ENCODE data around the gene GALNT10.

The GALNT10 gene

GRCh38 chr5:154369682-154370081, 179.1 kb downstream of the GALNT10 start:
- H3K4me1 ChIP-seq (ENCODE audit: control insufficient read depth in 2 of 2, insufficient read depth in 2 of 2, low read length in 2 of 2): no peaks in the 10 kb centered on the region
- H3K27ac ChIP-seq (ENCODE audit: low read depth in 2 of 2, low read length in 2 of 2): no peak overlapping the region

GRCh38 chr5:154370119-154370518, 179.6 kb downstream of the GALNT10 start:
- Histone ChIP-seq H3K27me3 (ENCODE audit: control insufficient read depth in 2 of 2, insufficient read depth in 2 of 2, low read length in 2 of 2) (no peaks in the 10 kb centered on the region), H3K9ac (ENCODE audit: low read depth in 1 of 2, low read length in 2 of 2) (no peak overlapping the region), H3K4me1 (ENCODE audit: control insufficient read depth in 2 of 2, insufficient read depth in 2 of 2, low read length in 2 of 2) (no peaks in the 10 kb centered on the region), H3K27ac (ENCODE audit: low read depth in 2 of 2, low read length in 2 of 2) (no peak overlapping the region), H3K9me3 (ENCODE audit: control insufficient read depth in 2 of 2, low read length in 2 of 2) (no peaks in the 10 kb centered on the region), H3K36me3 (ENCODE audit: control insufficient read depth in 2 of 2, insufficient read depth in 2 of 2, low read length in 2 of 2) (no peaks in the 10 kb centered on the region), H3K4me3 (ENCODE audit: low read length in 2 of 2) (no peak overlapping the region)

More at GRCh38 chr5:154369682-154370081, 179.1 kb downstream of the GALNT10 start:
- no peaks in the 10 kb centered on the region for H3K36me3 ChIP-seq (ENCODE audit: control insufficient read depth in 2 of 2, insufficient read depth in 2 of 2, low read length in 2 of 2)
- no peaks in the 10 kb centered on the region for H3K9me3 ChIP-seq (ENCODE audit: control insufficient read depth in 2 of 2, low read length in 2 of 2)
- no peak overlapping the region for H3K9ac ChIP-seq (ENCODE audit: low read depth in 1 of 2, low read length in 2 of 2)
- H3K27me3 ChIP-seq (ENCODE audit: control insufficient read depth in 2 of 2, insufficient read depth in 2 of 2, low read length in 2 of 2): no peaks in the 10 kb centered on the region
- H3K4me3 ChIP-seq (ENCODE audit: low read length in 2 of 2): no peak overlapping the region

- Histone ChIP-seq H3K36me3 (ENCODE audit: control insufficient read depth in 2 of 2, insufficient read depth in 2 of 2, low read length in 2 of 2) (peaks cover 1 to 4% of the 10 kb centered on the region in 2 donors), H3K27me3 (ENCODE audit: control insufficient read depth in 2 of 2, insufficient read depth in 2 of 2, low read length in 2 of 2) (no peaks in the 10 kb centered on the region), H3K4me3 (ENCODE audit: low read length in 2 of 2) (no peak overlapping the region), H3K9ac (ENCODE audit: low read depth in 1 of 2, low read length in 2 of 2) (no peak overlapping the region), H3K4me1 (ENCODE audit: control insufficient read depth in 2 of 2, insufficient read depth in 2 of 2, low read length in 2 of 2) (no peaks in the 10 kb centered on the region), H3K27ac (ENCODE audit: low read depth in 2 of 2, low read length in 2 of 2) (no peak overlapping the region), H3K9me3 (ENCODE audit: control insufficient read depth in 2 of 2, low read length in 2 of 2) (no peaks in the 10 kb centered on the region)
Measured at GRCh38 chr5:154370813-154371212, 180.3 kb downstream of the GALNT10 start.

GRCh38 chr5:154371687-154372086, 181.2 kb downstream of the GALNT10 start:
- H3K4me1 ChIP-seq (ENCODE audit: control insufficient read depth in 2 of 2, insufficient read depth in 2 of 2, low read length in 2 of 2): no peaks in the 10 kb centered on the region
- no peaks in the 10 kb centered on the region for H3K27me3 ChIP-seq (ENCODE audit: control insufficient read depth in 2 of 2, insufficient read depth in 2 of 2, low read length in 2 of 2)
- H3K27ac ChIP-seq (ENCODE audit: low read depth in 2 of 2, low read length in 2 of 2): no peak overlapping the region
- H3K4me3 ChIP-seq (ENCODE audit: low read length in 2 of 2): no peak overlapping the region
- no peak overlapping the region for H3K9ac ChIP-seq (ENCODE audit: low read depth in 1 of 2, low read length in 2 of 2)
- H3K36me3 ChIP-seq (ENCODE audit: control insufficient read depth in 2 of 2, insufficient read depth in 2 of 2, low read length in 2 of 2): peaks cover 8 to 12% of the 10 kb centered on the region in 2 donors
- no peaks in the 10 kb centered on the region for H3K9me3 ChIP-seq (ENCODE audit: control insufficient read depth in 2 of 2, low read length in 2 of 2)

GRCh38 chr5:154372661-154373060, 182.1 kb downstream of the GALNT10 start:
- H3K27me3 ChIP-seq (ENCODE audit: control insufficient read depth in 2 of 2, insufficient read depth in 2 of 2, low read length in 2 of 2): no peaks in the 10 kb centered on the region
- no peaks in the 10 kb centered on the region for H3K4me1 ChIP-seq (ENCODE audit: control insufficient read depth in 2 of 2, insufficient read depth in 2 of 2, low read length in 2 of 2)
- peaks cover 8 to 20% of the 10 kb centered on the region in 2 donors for H3K36me3 ChIP-seq (ENCODE audit: control insufficient read depth in 2 of 2, insufficient read depth in 2 of 2, low read length in 2 of 2)
- H3K9ac ChIP-seq (ENCODE audit: low read depth in 1 of 2, low read length in 2 of 2): no peak overlapping the region
- no peak overlapping the region for H3K4me3 ChIP-seq (ENCODE audit: low read length in 2 of 2)
- no peaks in the 10 kb centered on the region for H3K9me3 ChIP-seq (ENCODE audit: control insufficient read depth in 2 of 2, low read length in 2 of 2)
- H3K27ac ChIP-seq (ENCODE audit: low read depth in 2 of 2, low read length in 2 of 2): no peak overlapping the region

GRCh38 chr5:154373326-154373725, 182.8 kb downstream of the GALNT10 start:
- no peak overlapping the region for H3K4me3 ChIP-seq (ENCODE audit: low read length in 2 of 2)
- H3K36me3 ChIP-seq (ENCODE audit: control insufficient read depth in 2 of 2, insufficient read depth in 2 of 2, low read length in 2 of 2): peaks cover 12 to 22% of the 10 kb centered on the region in 2 donors
- H3K9me3 ChIP-seq (ENCODE audit: control insufficient read depth in 2 of 2, low read length in 2 of 2): no peaks in the 10 kb centered on the region
- no peak overlapping the region for H3K27ac ChIP-seq (ENCODE audit: low read depth in 2 of 2, low read length in 2 of 2)
- no peaks in the 10 kb centered on the region for H3K4me1 ChIP-seq (ENCODE audit: control insufficient read depth in 2 of 2, insufficient read depth in 2 of 2, low read length in 2 of 2)
- no peaks in the 10 kb centered on the region for H3K27me3 ChIP-seq (ENCODE audit: control insufficient read depth in 2 of 2, insufficient read depth in 2 of 2, low read length in 2 of 2)
- H3K9ac ChIP-seq (ENCODE audit: low read depth in 1 of 2, low read length in 2 of 2): no peak overlapping the region

GRCh38 chr5:154373729-154374179, 183.2 kb downstream of the GALNT10 start:
- Histone ChIP-seq H3K27ac (ENCODE audit: low read depth in 2 of 2, low read length in 2 of 2) (no peak overlapping the region), H3K36me3 (ENCODE audit: control insufficient read depth in 2 of 2, insufficient read depth in 2 of 2, low read length in 2 of 2) (peaks cover 14 to 25% of the 10 kb centered on the region in 2 donors), H3K4me3 (ENCODE audit: low read length in 2 of 2) (no peak overlapping the region), H3K9me3 (ENCODE audit: control insufficient read depth in 2 of 2, low read length in 2 of 2) (no peaks in the 10 kb centered on the region), H3K27me3 (ENCODE audit: control insufficient read depth in 2 of 2, insufficient read depth in 2 of 2, low read length in 2 of 2) (no peaks in the 10 kb centered on the region), H3K9ac (ENCODE audit: low read depth in 1 of 2, low read length in 2 of 2) (no peak overlapping the region), H3K4me1 (ENCODE audit: control insufficient read depth in 2 of 2, insufficient read depth in 2 of 2, low read length in 2 of 2) (no peaks in the 10 kb centered on the region)

- H3K4me1 ChIP-seq (ENCODE audit: control insufficient read depth in 2 of 2, insufficient read depth in 2 of 2, low read length in 2 of 2): no peaks in the 10 kb centered on the region
- H3K36me3 ChIP-seq (ENCODE audit: control insufficient read depth in 2 of 2, insufficient read depth in 2 of 2, low read length in 2 of 2): peaks cover 14 to 25% of the 10 kb centered on the region in 2 donors
- no peaks in the 10 kb centered on the region for H3K27me3 ChIP-seq (ENCODE audit: control insufficient read depth in 2 of 2, insufficient read depth in 2 of 2, low read length in 2 of 2)
- H3K9me3 ChIP-seq (ENCODE audit: control insufficient read depth in 2 of 2, low read length in 2 of 2): no peaks in the 10 kb centered on the region
- no peak overlapping the region for H3K4me3 ChIP-seq (ENCODE audit: low read length in 2 of 2)
- H3K9ac ChIP-seq (ENCODE audit: low read depth in 1 of 2, low read length in 2 of 2): no peak overlapping the region
- H3K27ac ChIP-seq (ENCODE audit: low read depth in 2 of 2, low read length in 2 of 2): no peak overlapping the region
Measured at GRCh38 chr5:154374264-154374663, 183.7 kb downstream of the GALNT10 start.

- no peaks in the 10 kb centered on the region for H3K9me3 ChIP-seq (ENCODE audit: control insufficient read depth in 2 of 2, low read length in 2 of 2)
- no peak overlapping the region for H3K4me3 ChIP-seq (ENCODE audit: low read length in 2 of 2)
- no peaks in the 10 kb centered on the region for H3K4me1 ChIP-seq (ENCODE audit: control insufficient read depth in 2 of 2, insufficient read depth in 2 of 2, low read length in 2 of 2)
- H3K36me3 ChIP-seq (ENCODE audit: control insufficient read depth in 2 of 2, insufficient read depth in 2 of 2, low read length in 2 of 2): peaks cover 19 to 26% of the 10 kb centered on the region in 2 donors
- H3K27me3 ChIP-seq (ENCODE audit: control insufficient read depth in 2 of 2, insufficient read depth in 2 of 2, low read length in 2 of 2): no peaks in the 10 kb centered on the region
- H3K27ac ChIP-seq (ENCODE audit: low read depth in 2 of 2, low read length in 2 of 2): no peak overlapping the region
- H3K9ac ChIP-seq (ENCODE audit: low read depth in 1 of 2, low read length in 2 of 2): no peak overlapping the region
Measured at GRCh38 chr5:154375329-154376008, 184.9 kb downstream of the GALNT10 start.

GRCh38 chr5:154376481-154376880, 185.9 kb downstream of the GALNT10 start:
- no peak overlapping the region for H3K4me3 ChIP-seq (ENCODE audit: low read length in 2 of 2)
- H3K36me3 ChIP-seq (ENCODE audit: control insufficient read depth in 2 of 2, insufficient read depth in 2 of 2, low read length in 2 of 2): peaks cover 28 to 29% of the 10 kb centered on the region in 2 donors
- H3K9me3 ChIP-seq (ENCODE audit: control insufficient read depth in 2 of 2, low read length in 2 of 2): no peaks in the 10 kb centered on the region
- H3K9ac ChIP-seq (ENCODE audit: low read depth in 1 of 2, low read length in 2 of 2): no peak overlapping the region
- H3K4me1 ChIP-seq (ENCODE audit: control insufficient read depth in 2 of 2, insufficient read depth in 2 of 2, low read length in 2 of 2): no peaks in the 10 kb centered on the region
- H3K27me3 ChIP-seq (ENCODE audit: control insufficient read depth in 2 of 2, insufficient read depth in 2 of 2, low read length in 2 of 2): no peaks in the 10 kb centered on the region
- no peak overlapping the region for H3K27ac ChIP-seq (ENCODE audit: low read depth in 2 of 2, low read length in 2 of 2)
